Dermis microvascular lymphatic vessel endothelial cell (primary cell): ENCODE data around the gene NDUFB11. TPM values are rescaled to one million over a fixed set of nuclear protein-coding genes. Genes with fewer than 3 reads are reported as not detected.
"Not testable (repeated sequence)": the region's sequence is repeated elsewhere in the genome, so short reads cannot be mapped to it uniquely, and the experiment has no call there.

Experiments used
- DNase-seq, 2 donors: peaks; one replicate each; pipeline versions ENCODE4 v3.0.0 to v3.0.0-alpha.2; 2010; ENCODE audit warnings: low read depth in 2 of 2
- total RNA-seq: library from RNA; depleted of rRNA; stranded (reverse); fragments of >200 nt; gene quantifications from 2 replicates; pipeline ENCODE4 v1.2.1, GENCODE V29; 2014

NDUFB11 gene
- total RNA-seq, 1 donor from 2014 or later: 69.4 TPM

DNA sequence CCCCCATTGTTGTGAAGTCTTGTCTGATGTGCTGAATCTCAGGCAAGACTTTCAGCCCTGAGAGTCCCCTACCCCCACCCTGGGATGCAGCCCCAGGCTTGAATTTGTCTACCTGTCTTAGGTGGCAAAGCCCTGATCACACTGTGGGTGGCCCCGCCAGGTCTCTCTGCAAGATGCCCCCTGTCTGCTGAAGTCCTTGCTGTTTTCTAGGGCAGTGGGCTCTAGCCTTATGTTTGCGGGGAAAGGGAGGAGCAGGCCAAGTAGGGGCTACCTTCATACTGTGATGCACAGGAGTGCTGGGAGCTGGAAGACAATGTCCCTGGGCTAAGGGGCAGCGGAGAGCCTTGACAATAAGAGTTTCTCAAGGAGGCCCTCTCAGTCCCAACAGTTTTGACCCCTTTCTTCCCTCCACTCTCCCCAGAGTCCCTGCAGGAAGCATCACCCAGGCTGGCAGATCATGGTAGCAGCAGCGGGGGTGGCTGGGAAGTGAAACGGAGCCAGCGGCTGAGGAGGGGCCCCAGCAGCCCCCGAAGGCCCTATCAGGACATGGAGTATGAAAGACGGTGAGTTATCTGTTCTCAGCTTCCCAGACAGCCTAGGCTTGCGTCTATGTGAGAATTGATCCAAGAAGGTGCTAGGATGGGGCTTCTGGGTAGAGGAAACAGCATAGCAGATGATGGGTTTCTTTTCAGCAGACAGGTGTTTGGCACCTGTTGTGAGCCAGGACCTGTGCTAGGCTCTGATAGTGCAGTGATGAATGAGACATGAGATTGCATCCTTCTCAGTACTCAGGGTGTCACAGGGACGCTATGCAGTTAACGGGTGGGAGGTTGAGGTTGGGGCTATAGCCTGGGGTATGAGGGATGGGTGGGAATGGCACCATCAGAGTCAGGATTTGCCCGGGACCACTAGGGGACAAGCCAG is 2.7 kb upstream of the NDUFB11 start:
- no peak for DNase-seq

- DNase-seq: peak in 1 of 2 donors; percentile 17
Measured at GRCh38 chrX:47146121-47146935, 1.8 kb upstream of the NDUFB11 start.

GRCh38 chrX:47145395-47146120 is 1.1 kb upstream of the NDUFB11 start:
- no peak for DNase-seq

DNA sequence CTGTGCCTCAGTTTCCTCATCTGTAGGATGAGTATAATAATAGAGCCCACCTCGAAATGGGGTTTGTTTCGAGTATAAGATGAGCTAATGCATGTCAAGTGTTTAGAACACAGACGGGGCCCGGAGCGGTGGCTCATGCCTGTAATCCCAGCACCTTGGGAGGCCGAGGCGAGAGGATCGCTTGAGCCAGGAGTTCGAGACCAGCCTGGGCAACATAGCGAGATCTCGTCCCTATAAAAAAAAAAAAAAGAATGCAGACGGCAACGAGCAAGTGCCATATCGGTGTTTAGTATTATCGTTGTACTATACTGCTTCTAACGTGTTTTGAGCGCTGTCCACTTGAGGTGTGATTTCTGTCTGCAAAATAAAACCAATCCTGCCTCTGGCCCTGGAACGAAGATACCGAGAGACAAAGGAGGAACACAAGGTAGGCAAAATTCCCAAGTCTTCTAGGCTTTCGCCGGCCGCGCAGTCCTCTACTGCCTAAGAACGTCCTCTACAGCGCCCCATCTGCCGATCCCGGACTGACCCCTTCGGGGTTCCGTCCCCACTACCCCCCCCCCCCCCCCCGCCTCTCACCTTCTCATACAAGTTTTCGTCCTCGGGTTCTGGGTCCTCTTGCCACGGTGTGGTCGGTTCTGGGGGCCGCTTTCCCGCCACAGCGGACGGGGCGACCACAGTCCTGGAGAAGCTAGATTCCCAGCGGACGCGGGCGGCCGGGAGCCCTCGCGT is 442 bp downstream of the NDUFB11 start:
- peak in 1 of 2 donors; percentile 58 for DNase-seq

DNA sequence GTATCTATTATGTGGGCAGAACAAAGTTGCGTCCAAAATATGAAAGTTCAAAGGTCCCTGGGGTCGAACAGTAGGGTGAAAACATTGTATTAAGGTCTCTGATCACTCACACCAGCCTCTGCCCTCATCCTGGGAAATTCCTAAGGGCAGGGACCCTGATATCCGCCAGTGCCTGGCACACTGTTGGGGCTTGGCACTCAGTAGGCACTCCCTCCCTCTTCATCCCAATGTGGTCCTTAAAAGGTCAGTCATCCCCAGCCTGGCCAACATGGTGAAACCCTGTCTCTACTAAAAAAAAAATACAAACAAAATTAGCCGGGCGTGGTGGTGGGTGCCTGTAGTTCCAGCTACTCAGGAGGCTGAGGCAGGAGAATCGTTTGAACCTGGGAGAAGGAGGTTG is 6.3 kb downstream of the NDUFB11 start:
- DNase-seq: no peak

- DNase-seq: peak in 1 of 2 donors; percentile 27
Measured at GRCh38 chrX:47135650-47136049, 8.9 kb downstream of the NDUFB11 start.

GRCh38 chrX:47133493-47133892 is 11.0 kb downstream of the NDUFB11 start:
- no peak for DNase-seq

DNA sequence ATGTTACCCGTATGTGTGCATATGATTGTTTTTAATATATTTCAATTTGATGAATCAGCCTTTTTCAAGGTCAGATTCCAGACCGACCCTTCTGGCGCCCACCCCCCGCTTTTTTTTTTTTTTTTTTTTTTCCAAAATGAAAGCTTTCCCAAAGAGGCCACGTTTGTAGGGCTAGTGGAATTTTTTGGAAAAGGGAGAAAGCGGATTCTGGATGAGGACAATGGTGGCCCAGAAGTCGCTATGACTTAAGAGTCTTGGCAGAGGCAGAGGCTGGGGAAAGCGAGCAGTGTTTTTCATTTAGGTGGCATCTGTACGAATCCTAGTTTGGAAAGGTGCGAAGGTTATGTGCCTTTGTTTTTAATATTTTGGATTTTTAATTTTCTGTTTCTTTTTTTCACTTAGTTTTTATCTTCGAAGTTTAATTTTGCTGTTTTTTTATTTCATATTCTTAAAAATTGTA is 14.6 kb downstream of the NDUFB11 start:
- DNase-seq: peak in 1 of 2 donors; percentile 3

DNA sequence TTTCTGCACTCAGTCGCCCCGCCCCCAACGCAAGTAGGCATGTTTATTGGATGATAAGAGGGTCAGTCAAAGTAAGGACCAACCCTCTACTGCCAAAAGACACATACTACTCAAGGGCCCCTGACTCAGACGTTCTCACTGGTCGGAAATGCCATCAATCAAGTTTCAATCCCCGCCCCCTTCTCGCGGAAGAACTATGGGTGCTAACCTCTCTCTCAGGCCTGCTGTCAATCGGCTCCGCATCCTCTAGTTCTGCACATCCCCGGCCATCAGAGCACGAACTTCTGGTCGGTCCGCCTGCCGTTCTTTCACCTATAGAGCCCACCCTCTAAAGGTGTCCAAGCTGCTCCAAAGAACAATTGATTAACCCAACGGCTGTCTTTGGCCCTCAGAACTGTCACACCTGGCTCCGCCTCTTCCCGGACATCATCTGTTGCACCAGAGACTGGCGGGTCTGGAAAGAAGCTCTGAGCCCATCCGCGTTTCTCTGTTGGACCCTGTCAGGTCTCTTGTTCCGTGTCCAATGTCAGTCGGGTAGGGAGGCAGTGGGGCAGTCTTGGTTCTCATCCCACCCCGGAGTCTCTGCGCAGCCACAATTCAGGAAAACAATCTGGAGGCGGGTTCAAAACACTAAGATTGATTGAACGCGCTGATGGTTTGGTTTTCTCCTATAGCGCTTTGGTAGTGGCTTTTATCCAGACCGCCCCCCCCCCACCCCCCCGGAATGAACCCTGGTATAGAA is 15.2 kb downstream of the NDUFB11 start:
- peak; percentile 93 to 95 for DNase-seq

DNA sequence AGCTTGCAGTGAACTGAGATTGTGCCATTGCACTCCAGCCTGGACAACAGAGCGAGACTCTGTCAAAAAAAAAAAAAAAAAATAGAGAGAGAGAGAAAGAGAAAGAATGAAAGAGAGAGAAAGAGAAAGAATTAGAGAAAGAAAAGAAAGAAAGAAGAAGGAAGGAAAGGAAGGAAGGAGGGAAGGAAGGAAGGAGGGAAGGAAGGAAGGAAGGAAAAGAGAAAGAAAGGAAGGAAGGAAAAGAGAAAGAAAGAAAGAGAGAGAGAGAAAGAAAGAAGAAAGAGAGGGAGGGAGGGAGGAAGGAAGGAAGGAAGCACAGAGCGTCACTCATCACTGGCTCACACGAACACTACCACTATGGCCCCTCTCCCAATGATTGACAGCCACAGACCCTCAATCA is 20.0 kb downstream of the NDUFB11 start:
- DNase-seq: not testable (repeated sequence)

GRCh38 chrX:47116551-47117110 is 27.9 kb downstream of the NDUFB11 start:
- not testable (repeated sequence) for DNase-seq

DNA sequence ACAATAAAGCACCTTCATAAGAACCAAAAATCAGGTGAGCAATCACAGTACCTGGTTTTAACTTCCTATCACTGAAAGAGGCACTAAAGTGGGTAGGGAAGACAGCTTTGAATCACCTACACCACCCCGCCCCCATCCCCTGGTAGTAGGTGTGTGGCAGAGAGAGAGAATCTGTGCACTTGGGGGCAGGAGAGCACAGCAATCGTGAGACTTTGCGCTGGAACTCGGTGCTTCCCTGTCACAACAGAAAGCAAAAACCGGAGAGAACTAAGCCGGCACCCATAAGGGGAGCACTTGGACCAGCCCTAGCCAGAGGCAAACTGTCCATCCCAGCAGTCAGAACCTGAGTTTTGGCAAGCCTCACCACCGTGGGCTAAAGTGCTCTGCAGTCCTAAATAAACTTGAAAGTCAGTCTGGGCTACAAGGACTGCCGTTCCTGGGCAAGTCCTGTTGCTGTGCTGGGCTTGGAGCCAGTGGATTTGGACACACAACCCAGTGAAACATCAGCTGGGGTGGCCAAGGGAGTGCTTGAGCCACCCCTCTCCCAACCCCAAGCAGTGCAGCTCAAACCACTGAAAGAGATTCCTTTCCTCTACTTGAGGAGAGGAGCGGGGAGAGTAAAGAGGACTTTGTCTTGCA is 32.1 kb downstream of the NDUFB11 start:
- DNase-seq: no peak

- DNase-seq: not testable (repeated sequence)
Measured at GRCh38 chrX:47110936-47111615, 33.4 kb downstream of the NDUFB11 start.

- no peak for DNase-seq
Measured at GRCh38 chrX:47101206-47101605, 43.3 kb downstream of the NDUFB11 start.

DNA sequence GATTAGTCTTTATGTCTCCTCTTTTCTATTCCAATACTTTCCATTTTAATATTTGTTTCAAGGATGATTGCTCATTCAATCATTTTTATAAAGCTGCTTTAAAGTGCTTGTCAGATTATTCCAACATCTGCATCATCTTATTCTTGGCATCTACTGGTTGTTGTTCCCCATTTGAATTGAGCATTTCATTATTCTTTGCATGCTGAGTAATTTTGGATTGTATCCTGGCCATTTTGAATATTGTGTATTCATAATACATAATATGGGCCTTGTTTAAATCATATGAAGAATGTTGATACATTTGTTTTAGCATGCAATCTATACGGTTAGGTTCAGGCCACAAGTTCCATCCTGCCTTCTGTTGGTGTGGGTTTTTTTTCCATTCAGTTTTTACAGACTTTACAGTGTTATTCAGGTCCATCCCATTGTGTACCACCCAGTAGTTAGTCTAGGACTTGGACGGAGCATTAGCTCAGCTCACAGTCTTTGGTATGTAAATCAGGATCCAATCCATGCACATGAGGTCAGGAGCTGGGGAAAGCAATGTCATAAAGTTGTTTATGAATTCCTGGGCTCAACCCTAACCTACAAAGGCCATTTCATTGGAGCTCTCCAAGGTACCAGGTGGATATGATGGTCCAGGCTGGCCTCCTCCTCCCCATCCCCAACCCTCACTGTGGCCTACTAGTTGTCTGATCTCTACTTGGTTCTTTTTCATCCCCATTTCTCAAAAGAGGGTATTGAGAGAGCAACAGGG is 46.0 kb downstream of the NDUFB11 start:
- no peak for DNase-seq

GRCh38 chrX:47097018-47097417 is 47.5 kb downstream of the NDUFB11 start:
- DNase-seq: no peak

DNA sequence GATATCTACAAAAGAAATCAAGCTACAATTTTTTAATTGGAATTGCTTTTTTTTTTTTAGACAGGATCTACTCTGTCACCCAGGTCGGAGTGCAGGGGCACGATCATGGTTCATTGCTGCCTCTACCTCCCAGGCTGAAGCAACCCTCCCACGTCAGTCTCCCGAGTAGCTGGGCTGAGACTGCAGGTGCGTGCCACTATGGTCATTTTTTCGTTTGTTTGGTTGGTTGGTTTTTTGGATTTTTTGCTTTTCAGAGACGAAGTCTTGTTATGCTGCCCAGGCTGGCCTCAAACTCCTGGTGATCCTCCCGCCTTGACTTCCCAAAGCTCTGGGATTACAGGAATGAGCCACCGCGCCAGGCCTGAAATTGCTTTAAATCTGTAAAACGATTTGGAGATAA is 50.6 kb downstream of the NDUFB11 start:
- DNase-seq: no peak

DNA sequence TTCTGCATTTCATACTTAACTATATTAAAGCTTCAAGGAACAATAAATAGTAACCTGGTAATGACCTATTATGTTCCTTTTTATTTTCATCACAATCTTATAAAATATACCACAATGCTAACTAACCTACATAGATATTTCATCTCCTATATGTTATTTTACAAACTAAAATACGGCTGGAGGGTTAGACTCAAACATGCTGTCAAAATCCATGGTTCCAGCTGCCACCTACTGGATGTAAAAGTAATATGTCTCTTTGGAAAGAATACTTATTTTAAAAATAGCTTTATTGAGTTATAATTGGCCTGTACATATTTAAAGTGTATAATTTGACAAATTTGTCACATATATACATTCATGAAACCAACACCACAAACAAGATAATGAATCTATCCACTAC is 51.3 kb downstream of the NDUFB11 start:
- peak; percentile 36 to 44 for DNase-seq
